Measurements from ENCODE around the gene KIRREL1.
"Not testable (repeated sequence)": the region's sequence is repeated elsewhere in the genome, so short reads cannot be mapped to it uniquely, and the experiment has no call there.

Gene KIRREL1

GRCh38 chr1:158112994-158113758, 119.7 kb downstream of the KIRREL1 start:
- peak; percentile 38 to 48 for DNase-seq

- no peak for DNase-seq
Measured at GRCh38 chr1:158113759-158114127, 120.3 kb downstream of the KIRREL1 start.

- no peak for DNase-seq
Measured at GRCh38 chr1:158115126-158115525, 121.7 kb downstream of the KIRREL1 start.

GRCh38 chr1:158116311-158117167, 123.1 kb downstream of the KIRREL1 start:
- DNase-seq: no peak

GRCh38 chr1:158117854-158118704, 124.6 kb downstream of the KIRREL1 start:
- DNase-seq: peak; percentile 35 to 65

GRCh38 chr1:158118713-158119402, 125.4 kb downstream of the KIRREL1 start:
- no peak for DNase-seq

GRCh38 chr1:158119976-158120653, 126.7 kb downstream of the KIRREL1 start:
- DNase-seq: no peak

GRCh38 chr1:158121604-158122254, 128.3 kb downstream of the KIRREL1 start:
- DNase-seq: peak in 1 of 2 experiments; percentile 38

GRCh38 chr1:158122833-158123388, 129.5 kb downstream of the KIRREL1 start:
- DNase-seq: no peak

GRCh38 chr1:158124034-158124433, 130.6 kb downstream of the KIRREL1 start:
- no peak for DNase-seq

- peak; percentile 17 to 56 for DNase-seq
Measured at GRCh38 chr1:158124999-158125398, 131.6 kb downstream of the KIRREL1 start.

GRCh38 chr1:158126425-158126824, 133.0 kb downstream of the KIRREL1 start:
- no peak for DNase-seq

GRCh38 chr1:158128531-158128930, 135.1 kb downstream of the KIRREL1 start:
- not testable (repeated sequence) for DNase-seq

GRCh38 chr1:158131217-158131616, 137.8 kb downstream of the KIRREL1 start:
- DNase-seq: no peak

GRCh38 chr1:158140764-158141192, 147.3 kb downstream of the KIRREL1 start:
- no peak for DNase-seq

GRCh38 chr1:158145173-158145719, 151.8 kb downstream of the KIRREL1 start:
- DNase-seq: no peak

GRCh38 chr1:158146165-158146564, 152.7 kb downstream of the KIRREL1 start:
- DNase-seq: no peak

GRCh38 chr1:158146739-158147138, 153.3 kb downstream of the KIRREL1 start:
- no peak for DNase-seq

- DNase-seq: no peak
Measured at GRCh38 chr1:158147401-158147800, 154.0 kb downstream of the KIRREL1 start.

- no peak for DNase-seq
Measured at GRCh38 chr1:158147869-158148268, 154.4 kb downstream of the KIRREL1 start.

GRCh38 chr1:158148468-158148867, 155.0 kb downstream of the KIRREL1 start:
- no peak for DNase-seq
